DMS114 treated with DMSO at 0.1 percent for 48 hours (cell line): ENCODE results near the gene UNC5C.

Experiments
- DNase-seq: peaks from one replicate; lab custom pipeline; 2025; ENCODE audit not compliant: unreplicated experiment; lab: John Stamatoyannopoulos, UW

UNC5C gene

GRCh38 chr4:95470622-95471021 is 78.2 kb downstream of the UNC5C start:
- no peak for DNase-seq

GRCh38 chr4:95469617-95470016 is 79.2 kb downstream of the UNC5C start:
- DNase-seq = no peak

GRCh38 chr4:95466791-95467190 is 82.0 kb downstream of the UNC5C start:
- no peak for DNase-seq

GRCh38 chr4:95465010-95465409 is 83.8 kb downstream of the UNC5C start:
- no peak for DNase-seq

GRCh38 chr4:95462921-95463320 is 85.9 kb downstream of the UNC5C start:
- DNase-seq = no peak

- no peak for DNase-seq
Measured at GRCh38 chr4:95457353-95457752, 91.4 kb downstream of the UNC5C start.

- no peak for DNase-seq
Measured at GRCh38 chr4:95450294-95450693, 98.5 kb downstream of the UNC5C start.

- DNase-seq = no peak
Measured at GRCh38 chr4:95446173-95446572, 102.6 kb downstream of the UNC5C start.

- no peak for DNase-seq
Measured at GRCh38 chr4:95445251-95445650, 103.5 kb downstream of the UNC5C start.

- no peak for DNase-seq
Measured at GRCh38 chr4:95444812-95445211, 104.0 kb downstream of the UNC5C start.

- DNase-seq = no peak
Measured at GRCh38 chr4:95439896-95440295, 108.9 kb downstream of the UNC5C start.

GRCh38 chr4:95439071-95439470 is 109.7 kb downstream of the UNC5C start:
- DNase-seq = no peak

- DNase-seq = no peak
Measured at GRCh38 chr4:95432466-95432865, 116.3 kb downstream of the UNC5C start.

- no peak for DNase-seq
Measured at GRCh38 chr4:95431678-95432077, 117.1 kb downstream of the UNC5C start.

- DNase-seq = no peak
Measured at GRCh38 chr4:95429416-95429815, 119.4 kb downstream of the UNC5C start.

GRCh38 chr4:95428291-95429070 is 120.3 kb downstream of the UNC5C start:
- no peak for DNase-seq

GRCh38 chr4:95426455-95426854 is 122.3 kb downstream of the UNC5C start:
- no peak for DNase-seq

GRCh38 chr4:95422436-95422835 is 126.3 kb downstream of the UNC5C start:
- DNase-seq = no peak

GRCh38 chr4:95421869-95422268 is 126.9 kb downstream of the UNC5C start:
- DNase-seq = no peak

- no peak for DNase-seq
Measured at GRCh38 chr4:95417531-95417930, 131.2 kb downstream of the UNC5C start.

- DNase-seq = no peak
Measured at GRCh38 chr4:95415346-95415771, 133.4 kb downstream of the UNC5C start.

- DNase-seq = no peak
Measured at GRCh38 chr4:95411371-95412088, 137.2 kb downstream of the UNC5C start.
